Measurements from ENCODE around the gene SLC8A3. TPM values are rescaled to one million over a fixed set of nuclear protein-coding genes. Genes with fewer than 3 reads are reported as not detected.

The SLC8A3 gene
- total RNA-seq, 1 donor from 2014 or later, result not detected

DNA sequence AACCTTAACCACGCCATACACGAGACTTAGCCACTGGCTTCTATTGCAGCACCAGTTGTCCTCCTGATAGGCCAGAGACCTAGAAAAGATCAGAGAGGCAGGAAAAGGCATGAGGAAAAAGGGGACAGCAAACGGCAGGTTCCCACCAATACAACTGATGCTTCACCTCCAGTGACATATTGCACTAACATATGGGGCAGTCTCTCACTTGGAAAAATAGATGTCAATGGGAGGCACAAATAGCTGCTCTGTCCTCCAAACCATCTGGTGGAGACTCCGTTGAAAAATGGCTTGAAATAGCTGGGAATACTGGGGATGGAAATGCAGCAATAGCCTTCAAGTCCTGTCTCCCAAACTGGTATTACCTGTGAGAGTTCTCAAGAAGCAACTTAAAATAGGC, 20.3 kb downstream of the SLC8A3 start:
- DNase-seq (ENCODE audit: low read depth) (no peak), FAIRE-seq (peak; percentile 70)
- Histone ChIP-seq H3K36me3 (ENCODE audit: control insufficient read depth, insufficient read depth, low read length) (no peaks in the 10 kb centered on the region), H3K27me3 (ENCODE audit: control insufficient read depth, insufficient read depth, low read length) (no peaks in the 10 kb centered on the region), H3K4me3 (ENCODE audit: low read depth, low read length) (no peak overlapping the region)
- TF ChIP-seq, protein P1, sequence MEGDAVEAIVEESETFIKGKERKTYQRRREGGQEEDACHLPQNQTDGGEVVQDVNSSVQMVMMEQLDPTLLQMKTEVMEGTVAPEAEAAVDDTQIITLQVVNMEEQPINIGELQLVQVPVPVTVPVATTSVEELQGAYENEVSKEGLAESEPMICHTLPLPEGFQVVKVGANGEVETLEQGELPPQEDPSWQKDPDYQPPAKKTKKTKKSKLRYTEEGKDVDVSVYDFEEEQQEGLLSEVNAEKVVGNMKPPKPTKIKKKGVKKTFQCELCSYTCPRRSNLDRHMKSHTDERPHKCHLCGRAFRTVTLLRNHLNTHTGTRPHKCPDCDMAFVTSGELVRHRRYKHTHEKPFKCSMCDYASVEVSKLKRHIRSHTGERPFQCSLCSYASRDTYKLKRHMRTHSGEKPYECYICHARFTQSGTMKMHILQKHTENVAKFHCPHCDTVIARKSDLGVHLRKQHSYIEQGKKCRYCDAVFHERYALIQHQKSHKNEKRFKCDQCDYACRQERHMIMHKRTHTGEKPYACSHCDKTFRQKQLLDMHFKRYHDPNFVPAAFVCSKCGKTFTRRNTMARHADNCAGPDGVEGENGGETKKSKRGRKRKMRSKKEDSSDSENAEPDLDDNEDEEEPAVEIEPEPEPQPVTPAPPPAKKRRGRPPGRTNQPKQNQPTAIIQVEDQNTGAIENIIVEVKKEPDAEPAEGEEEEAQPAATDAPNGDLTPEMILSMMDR (IDR thresholded peaks at IDR 0.05; ENCODE audit: insufficient read depth, low read length, severe bottlenecking), result no peak

GRCh38 chr14:70166530-70167203, 22.1 kb downstream of the SLC8A3 start:
- Histone ChIP-seq H3K27me3 (ENCODE audit: control insufficient read depth, insufficient read depth, low read length) (no peaks in the 10 kb centered on the region), H3K36me3 (ENCODE audit: control insufficient read depth, insufficient read depth, low read length) (no peaks in the 10 kb centered on the region), H3K4me3 (ENCODE audit: low read depth, low read length) (no peak overlapping the region)
- DNase-seq (ENCODE audit: low read depth), result no peak
- TF ChIP-seq, protein P1 (IDR thresholded peaks at IDR 0.05; ENCODE audit: insufficient read depth, low read length, severe bottlenecking), result no peak
- FAIRE-seq, result no peak

GRCh38 chr14:70162358-70162757, 26.4 kb downstream of the SLC8A3 start:
- FAIRE-seq (no peak), DNase-seq (ENCODE audit: low read depth) (no peak)
- no peaks in the 10 kb centered on the region for H3K36me3 ChIP-seq (ENCODE audit: control insufficient read depth, insufficient read depth, low read length)
- TF ChIP-seq, protein P1 (IDR thresholded peaks at IDR 0.05; ENCODE audit: insufficient read depth, low read length, severe bottlenecking), result no peak
- H3K27me3 ChIP-seq (ENCODE audit: control insufficient read depth, insufficient read depth, low read length), result no peaks in the 10 kb centered on the region
- H3K4me3 ChIP-seq (ENCODE audit: low read depth, low read length), result no peak overlapping the region

- Histone ChIP-seq H3K4me3 (ENCODE audit: low read depth, low read length) (no peak overlapping the region), H3K27me3 (ENCODE audit: control insufficient read depth, insufficient read depth, low read length) (no peaks in the 10 kb centered on the region), H3K36me3 (ENCODE audit: control insufficient read depth, insufficient read depth, low read length) (no peaks in the 10 kb centered on the region)
- FAIRE-seq (no peak), DNase-seq (ENCODE audit: low read depth) (no peak)
- TF ChIP-seq, protein P1 (IDR thresholded peaks at IDR 0.05; ENCODE audit: insufficient read depth, low read length, severe bottlenecking), result no peak
Observed at GRCh38 chr14:70156592-70156991, 32.2 kb downstream of the SLC8A3 start.

- DNase-seq (ENCODE audit: low read depth) (no peak), FAIRE-seq (no peak)
- Histone ChIP-seq H3K4me3 (ENCODE audit: low read depth, low read length) (no peak overlapping the region), H3K36me3 (ENCODE audit: control insufficient read depth, insufficient read depth, low read length) (no peaks in the 10 kb centered on the region), H3K27me3 (ENCODE audit: control insufficient read depth, insufficient read depth, low read length) (no peaks in the 10 kb centered on the region)
- TF ChIP-seq, protein P1 (IDR thresholded peaks at IDR 0.05; ENCODE audit: insufficient read depth, low read length, severe bottlenecking), result no peak
Observed at GRCh38 chr14:70152704-70153103, 36.0 kb downstream of the SLC8A3 start.

DNA sequence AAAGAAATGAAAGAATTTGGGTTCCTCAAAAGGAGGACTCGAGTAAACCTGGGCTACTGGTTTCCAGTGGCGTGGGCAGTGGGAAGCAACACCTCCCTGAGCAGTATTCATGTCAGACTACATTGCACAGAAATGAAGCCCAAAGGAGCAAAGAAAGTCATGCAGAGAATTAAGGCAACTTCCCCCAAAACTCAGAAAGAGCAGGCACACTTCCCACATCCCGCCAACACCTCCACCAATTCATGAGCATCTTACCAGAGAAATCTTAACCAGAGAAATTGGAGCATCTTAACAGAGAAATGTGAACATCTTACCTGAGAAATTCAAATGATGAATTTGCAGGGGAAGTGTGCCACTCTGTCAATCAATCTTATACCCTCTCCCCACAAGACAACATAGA, 36.7 kb downstream of the SLC8A3 start:
- no peak for DNase-seq (ENCODE audit: low read depth)

More for the DNA sequence above, 36.7 kb downstream of the SLC8A3 start:
- Histone ChIP-seq H3K36me3 (ENCODE audit: control insufficient read depth, insufficient read depth, low read length) (no peaks in the 10 kb centered on the region), H3K27me3 (ENCODE audit: control insufficient read depth, insufficient read depth, low read length) (no peaks in the 10 kb centered on the region), H3K4me3 (ENCODE audit: low read depth, low read length) (no peak overlapping the region)
- TF ChIP-seq, protein P1 (IDR thresholded peaks at IDR 0.05; ENCODE audit: insufficient read depth, low read length, severe bottlenecking), result no peak
- no peak for FAIRE-seq
